GM12878 (cell line): Measurements from ENCODE around the gene NPAS1. TPM values are rescaled to one million over a fixed set of nuclear protein-coding genes. Genes with fewer than 3 reads are reported as not detected.

Source experiments
- ATAC-seq: fragments of 200-7000 bp; cut with Tn5 transposase; 3 replicates; pipeline ENCODE4 v1.9.1; 2020; ENCODE audit warnings: mild to moderate bottlenecking, moderate library complexity
- BruUV-seq: library from RNA; stranded (reverse); fragments of 400-500 nt; replicated peaks from 2 replicates; lab custom pipeline; 2021; lab: Mats Ljungman, UMichigan
- CTCF ChIA-PET: fragments of 300-600 bp; sonication (Branson Sonifier 250); formaldehyde crosslinking; extraction: SDS; loops from one replicate; lab custom pipeline; 2021; ENCODE audit warnings: inconsistent platforms; lab: Yijun Ruan, JAX
- POLR2A ChIA-PET: fragments of 350-600 bp; formaldehyde crosslinking; extraction: SDS; loops from one replicate; lab custom pipeline; 2021; ENCODE audit warnings: inconsistent platforms; lab: Charles Lee
- RAD21 ChIA-PET: fragments of 300-600 bp; sonication (Branson Sonifier 250); formaldehyde crosslinking; loops from one replicate; lab custom pipeline; 2023; ENCODE audit warnings: antibody characterized with exemption; ENCODE audit not compliant: unreplicated experiment; lab: Charles Lee
- SMC1A ChIA-PET: fragments of 300-600 bp; sonication (Branson Sonifier 250); formaldehyde crosslinking; loops from one replicate; lab custom pipeline; 2023; ENCODE audit not compliant: unreplicated experiment, uncharacterized antibody; lab: Charles Lee
- DNase-seq: peaks from one replicate; pipeline ENCODE4 v3.0.0-alpha.2; 2011; ENCODE audit warnings: low read depth, low spot score
- FAIRE-seq: peaks from 3 replicates; lab custom pipeline; 2011; peaks lifted over from hg19 to GRCh38; lab: Jason Lieb, UNC
- H2AFZ ChIP-seq: 2 replicates; pipeline ENCODE4 v1.6.0; 2011; ENCODE audit warnings: low read depth, low read length, control low read depth; ENCODE audit not compliant: control insufficient read depth
- H3K27ac ChIP-seq: 2 replicates; pipeline ENCODE4 v1.5.1; 2011; ENCODE audit warnings: control low read depth; ENCODE audit not compliant: control insufficient read depth, insufficient read depth
- H3K27me3 ChIP-seq, 2 experiments: replicated peaks in 1 of 2; 2 replicates each; pipeline versions ENCODE4 v1.6.0 to v1.6.1; 2011; ENCODE audit warnings: low read length in 1 of 2; ENCODE audit not compliant: control insufficient read depth in 2 of 2, insufficient read depth in 2 of 2
- H3K36me3 ChIP-seq, 2 experiments: 2 replicates each; pipeline ENCODE4 v1.5.1; 2011; ENCODE audit warnings: low read length in 1 of 2; ENCODE audit not compliant: control insufficient read depth in 2 of 2, insufficient read depth in 2 of 2
- H3K4me1 ChIP-seq: 2 replicates; pipeline ENCODE4 v1.6.1; 2011; ENCODE audit warnings: mild to moderate bottlenecking, low read length, moderate library complexity, mixed read lengths; ENCODE audit not compliant: control insufficient read depth, insufficient read depth
- H3K4me2 ChIP-seq: 2 replicates; pipeline ENCODE4 v1.6.0; 2011; ENCODE audit warnings: control low read depth; ENCODE audit not compliant: control insufficient read depth, insufficient read depth
- H3K4me3 ChIP-seq: fragments of 200-600 bp; sonication (generic); 2 replicates; pipeline ENCODE4 v1.5.1; 2016
- H3K79me2 ChIP-seq: 2 replicates; pipeline ENCODE4 v1.6.0; 2011; ENCODE audit warnings: low read length; ENCODE audit not compliant: control insufficient read depth, insufficient read depth
- H3K9ac ChIP-seq: 2 replicates; pipeline ENCODE4 v1.8.0; 2011; ENCODE audit warnings: low read length, control low read depth, mixed read lengths; ENCODE audit not compliant: control insufficient read depth, insufficient read depth
- H3K9me3 ChIP-seq: replicated peaks from 3 replicates; pipeline ENCODE4 v1.5.1; 2011; ENCODE audit warnings: mild to moderate bottlenecking, low read length; ENCODE audit not compliant: control insufficient read depth, insufficient read depth
- H4K20me1 ChIP-seq: 2 replicates; pipeline ENCODE4 v1.6.0; 2011; ENCODE audit not compliant: control insufficient read depth, insufficient read depth
- CBX5 ChIP-seq: sonication (generic); IDR thresholded peaks from 2 replicates; pipeline ENCODE4 v1.6.1; 2016; ENCODE audit warnings: low read depth, moderate library complexity, mild to moderate bottlenecking, inconsistent platforms
- CHD1 ChIP-seq: IDR thresholded peaks from 2 replicates; pipeline ENCODE4 v1.6.1; 2012; ENCODE audit warnings: low read depth, low read length, improper control_type of control experiment
- LARP7 ChIP-seq: fragments of 450-650 bp; IDR thresholded peaks from 2 replicates; pipeline ENCODE4 v1.6.1; 2017; ENCODE audit warnings: mild to moderate bottlenecking
- NFIC ChIP-seq: IDR thresholded peaks from 2 replicates; pipeline ENCODE4 v1.6.1; 2012; ENCODE audit warnings: low read depth, mild to moderate bottlenecking, inconsistent platforms, low read length, moderate library complexity
- NR2C2 ChIP-seq: IDR thresholded peaks from 2 replicates; pipeline ENCODE4 v1.6.1; 2011; ENCODE audit warnings: borderline replicate concordance, low read depth; ENCODE audit not compliant: control insufficient read depth, insufficient read length
- RELA ChIP-seq: fragments of 450-650 bp; IDR thresholded peaks from 2 replicates; pipeline ENCODE4 v1.8.0; 2014; ENCODE audit warnings: borderline replicate concordance; ENCODE audit not compliant: partially characterized antibody
- RFX5 ChIP-seq: IDR thresholded peaks from 2 replicates; pipeline ENCODE4 v1.6.1; 2011; ENCODE audit warnings: low read depth, low read length, improper control_type of control experiment
- SREBF1 ChIP-seq: IDR thresholded peaks from 2 replicates; pipeline ENCODE4 v1.6.1; 2012; ENCODE audit warnings: mild to moderate bottlenecking, low read length
- STAT3 ChIP-seq: IDR thresholded peaks from 2 replicates; pipeline ENCODE4 v1.6.1; 2011; ENCODE audit warnings: low read depth, low read length, improper control_type of control experiment
- WGBS: methylation state at CpG from one replicate; pipeline ENCODE4 v1.1.6; 2016; ENCODE audit warnings: low lambda C conversion rate; ENCODE audit not compliant: insufficient replicate concordance, insufficient coverage; ENCODE audit errors: missing lambda C conversion rate; 5-methylcytosine and 5-hydroxymethylcytosine counted together
- in situ Hi-C: fragments of 300-500 bp; cut with MboI; formaldehyde crosslinking; loops from 9 replicates; pipeline ENCODE4 v1.14.3; 2018; ENCODE audit warnings: mixed read lengths
- intact Hi-C: fragments of 100-400 bp; cut with micrococcal nuclease; formaldehyde crosslinking; loops from one replicate; pipeline ENCODE4 v1.14.2; 2022; ENCODE audit not compliant: unreplicated experiment
- polyA plus RNA-seq, 11 experiments: library from polyadenylated mRNA; depleted of rRNA in 4 of 11; unstranded in 6 of 11; stranded (reverse) in 5 of 11; fragments of >200 nt; fragmentation: Nextera tagmentation in 4 of 11; fragmentation: Illumina TruSeq in 1 of 11; extraction: Ambion mirVana in 4 of 11; extraction: Trizol in 1 of 11; gene quantifications; 1 replicate in 1 of 11; 2 replicates in 10 of 11; pipeline versions ENCODE4 v1.2.1 to v1.2.3, GENCODE V29; 2011 to 2016; ENCODE audit warnings: inconsistent platforms in 2 of 11, missing spikeins in 2 of 11, low read depth in 1 of 11
- total RNA-seq, 4 experiments: library from RNA; depleted of rRNA in 3 of 4; stranded (reverse); fragments of >200 nt in 3 of 4; fragmentation: Illumina TruSeq in 1 of 4; extraction: Trizol in 1 of 4; gene quantifications; 2 replicates each; pipeline versions ENCODE4 v1.2.1 to v1.2.3, GENCODE V29; 2013 to 2021
- TF ChIP-seq, protein P1 (sequence below): IDR thresholded peaks from 2 replicates; pipeline ENCODE4 v1.6.1; 2011; ENCODE audit warnings: mild to moderate bottlenecking, low read depth, low read length, moderate library complexity; ENCODE audit not compliant: insufficient replicate concordance
- TF ChIP-seq, protein P2 (sequence below): IDR thresholded peaks from 2 replicates; pipeline ENCODE4 v1.6.1; 2011; ENCODE audit warnings: borderline replicate concordance, low read depth, mild to moderate bottlenecking, moderate library complexity, low read length; ENCODE audit not compliant: insufficient read depth, poor library complexity, severe bottlenecking
- TF ChIP-seq, protein P3 (sequence below): fragments of 450-650 bp; IDR thresholded peaks from 2 replicates; pipeline ENCODE4 v1.6.1; 2014; ENCODE audit warnings: mild to moderate bottlenecking
- TF ChIP-seq, protein P4 (sequence below): IDR thresholded peaks from 2 replicates; pipeline ENCODE4 v1.6.1; 2012; ENCODE audit warnings: low read depth, low read length, improper control_type of control experiment

NPAS1 gene
- total and polyA plus RNA-seq, 10 of the 15 experiments (the other 5 are each of a cell fraction or from before 2014, with no cell fraction given), result 0.14 to 0.72 (median 0.28) TPM; not detected in 3

DNA sequence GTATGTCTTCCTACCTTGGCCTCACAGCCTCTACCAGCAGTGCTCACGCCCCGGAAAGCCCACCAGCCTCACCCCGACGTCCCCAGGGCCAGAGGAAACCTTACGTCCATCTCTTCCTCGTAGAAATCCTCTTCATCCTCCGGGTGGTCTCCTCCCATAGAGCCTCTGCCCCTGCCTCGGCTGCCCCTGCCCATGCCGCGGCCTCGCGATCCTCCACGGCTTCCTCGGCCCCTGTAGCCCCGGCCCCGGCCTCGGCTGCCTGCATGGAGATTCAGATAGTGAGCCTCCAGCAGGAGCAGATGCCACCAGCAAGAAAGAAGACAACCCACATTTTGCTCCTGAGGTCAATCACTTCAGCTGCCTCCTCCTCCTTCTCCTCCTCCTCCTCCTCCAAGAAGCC, 66.6 kb downstream of the NPAS1 start:
- intact Hi-C loops (no loop called here), in situ Hi-C loops (no loop called here)
- no peaks in the 10 kb centered on the region for H4K20me1 ChIP-seq
- 90% methylated on average over 15 of the region's 17 CpGs for WGBS
- DNase-seq (no peak), ATAC-seq (no peak), FAIRE-seq (no peak)
- no peaks in the 10 kb centered on the region for H3K79me2 ChIP-seq
- H3K4me3 ChIP-seq, result no peak overlapping the region
- ChIA-PET POLR2A (no interaction called here), SMC1A (no interaction called here), RAD21 (no interaction called here), CTCF (no interaction called here)
- no peak overlapping the region for H2AFZ ChIP-seq
- H3K4me1 ChIP-seq, result no peaks in the 10 kb centered on the region
- BruUV-seq, result no TSS peak
- no peak overlapping the region for H3K27ac ChIP-seq
- no peaks in the 10 kb centered on the region for H3K27me3 ChIP-seq
- TF ChIP-seq NFIC (no peak), STAT3 (no peak), RFX5 (no peak), RELA (no peak), CBX5 (no peak), CHD1 (no peak), LARP7 (no peak), SREBF1 (no peak), NR2C2 (no peak)
- TF ChIP-seq, protein P1, sequence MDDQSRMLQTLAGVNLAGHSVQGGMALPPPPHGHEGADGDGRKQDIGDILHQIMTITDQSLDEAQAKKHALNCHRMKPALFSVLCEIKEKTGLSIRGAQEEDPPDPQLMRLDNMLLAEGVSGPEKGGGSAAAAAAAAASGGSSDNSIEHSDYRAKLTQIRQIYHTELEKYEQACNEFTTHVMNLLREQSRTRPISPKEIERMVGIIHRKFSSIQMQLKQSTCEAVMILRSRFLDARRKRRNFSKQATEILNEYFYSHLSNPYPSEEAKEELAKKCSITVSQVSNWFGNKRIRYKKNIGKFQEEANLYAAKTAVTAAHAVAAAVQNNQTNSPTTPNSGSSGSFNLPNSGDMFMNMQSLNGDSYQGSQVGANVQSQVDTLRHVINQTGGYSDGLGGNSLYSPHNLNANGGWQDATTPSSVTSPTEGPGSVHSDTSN, result no peak
- TF ChIP-seq, protein P2, sequence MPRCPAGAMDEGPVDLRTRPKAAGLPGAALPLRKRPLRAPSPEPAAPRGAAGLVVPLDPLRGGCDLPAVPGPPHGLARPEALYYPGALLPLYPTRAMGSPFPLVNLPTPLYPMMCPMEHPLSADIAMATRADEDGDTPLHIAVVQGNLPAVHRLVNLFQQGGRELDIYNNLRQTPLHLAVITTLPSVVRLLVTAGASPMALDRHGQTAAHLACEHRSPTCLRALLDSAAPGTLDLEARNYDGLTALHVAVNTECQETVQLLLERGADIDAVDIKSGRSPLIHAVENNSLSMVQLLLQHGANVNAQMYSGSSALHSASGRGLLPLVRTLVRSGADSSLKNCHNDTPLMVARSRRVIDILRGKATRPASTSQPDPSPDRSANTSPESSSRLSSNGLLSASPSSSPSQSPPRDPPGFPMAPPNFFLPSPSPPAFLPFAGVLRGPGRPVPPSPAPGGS, result no peak
- TF ChIP-seq, protein P3, sequence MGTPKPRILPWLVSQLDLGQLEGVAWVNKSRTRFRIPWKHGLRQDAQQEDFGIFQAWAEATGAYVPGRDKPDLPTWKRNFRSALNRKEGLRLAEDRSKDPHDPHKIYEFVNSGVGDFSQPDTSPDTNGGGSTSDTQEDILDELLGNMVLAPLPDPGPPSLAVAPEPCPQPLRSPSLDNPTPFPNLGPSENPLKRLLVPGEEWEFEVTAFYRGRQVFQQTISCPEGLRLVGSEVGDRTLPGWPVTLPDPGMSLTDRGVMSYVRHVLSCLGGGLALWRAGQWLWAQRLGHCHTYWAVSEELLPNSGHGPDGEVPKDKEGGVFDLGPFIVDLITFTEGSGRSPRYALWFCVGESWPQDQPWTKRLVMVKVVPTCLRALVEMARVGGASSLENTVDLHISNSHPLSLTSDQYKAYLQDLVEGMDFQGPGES, result no peak
- TF ChIP-seq, protein P4, sequence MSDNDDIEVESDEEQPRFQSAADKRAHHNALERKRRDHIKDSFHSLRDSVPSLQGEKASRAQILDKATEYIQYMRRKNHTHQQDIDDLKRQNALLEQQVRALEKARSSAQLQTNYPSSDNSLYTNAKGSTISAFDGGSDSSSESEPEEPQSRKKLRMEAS, result no peak
- no peaks in the 10 kb centered on the region for H3K9me3 ChIP-seq
- H3K36me3 ChIP-seq, result peaks cover 43 to 50% of the 10 kb centered on the region in 2 experiments
- H3K4me2 ChIP-seq, result no peak overlapping the region
- H3K9ac ChIP-seq, result no peak overlapping the region
